IPS-NIHi7 (cell line): ENCODE results near the gene ADAM12.

Source experiments
- DNase-seq: peaks from one replicate; pipeline ENCODE4 v3.0.0; 2012; ENCODE audit warnings: mixed read lengths; ENCODE audit errors: extremely low spot score

Gene ADAM12

DNA sequence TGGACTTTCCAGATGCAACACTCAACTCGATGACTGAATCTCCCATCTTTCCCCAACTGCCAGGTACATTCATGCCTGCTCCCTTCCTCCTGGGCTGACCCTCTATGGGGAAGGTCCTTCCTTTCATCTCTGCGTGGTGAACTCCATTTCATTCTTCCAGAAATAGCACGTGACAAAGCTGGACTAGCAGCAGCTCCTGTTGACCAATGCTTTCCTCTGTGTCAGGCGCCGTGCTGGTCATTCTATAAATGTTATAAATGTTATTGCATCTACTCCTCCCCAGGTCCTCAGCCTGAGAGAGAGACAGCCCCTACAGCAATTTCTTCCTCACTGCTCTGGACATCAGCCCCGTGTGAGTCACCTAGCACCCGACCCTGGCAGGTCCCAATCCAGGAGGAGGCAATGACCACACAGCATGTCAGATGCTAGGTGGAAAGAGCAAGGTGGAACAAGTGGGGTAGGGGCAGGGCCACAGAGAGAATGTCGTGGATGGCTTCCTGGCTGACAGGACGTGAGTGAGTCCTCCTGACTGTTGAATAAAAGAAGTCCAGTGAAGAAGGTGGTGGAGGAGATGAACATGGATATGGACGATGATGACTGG lies 178.1 kb downstream of the ADAM12 start:
- DNase-seq: no peak

DNA sequence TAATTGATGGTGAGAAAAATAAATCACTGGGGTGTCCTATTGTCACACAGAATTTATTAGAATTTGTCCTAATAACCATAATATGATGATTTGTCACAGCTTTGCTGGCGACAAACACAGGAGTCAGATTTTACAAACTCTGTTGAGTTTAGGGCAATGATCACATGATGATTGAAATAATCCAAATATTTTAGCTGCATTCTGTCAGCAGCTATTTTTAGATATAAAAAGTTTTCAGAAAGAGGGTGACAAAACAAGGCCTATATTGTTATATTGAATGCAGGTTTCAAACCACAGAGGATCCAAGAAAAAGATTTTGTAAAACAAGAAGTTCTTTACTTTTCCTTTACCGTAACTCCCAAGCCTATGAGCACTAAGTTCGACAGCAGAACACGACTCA lies 178.8 kb downstream of the ADAM12 start:
- no peak for DNase-seq

DNA sequence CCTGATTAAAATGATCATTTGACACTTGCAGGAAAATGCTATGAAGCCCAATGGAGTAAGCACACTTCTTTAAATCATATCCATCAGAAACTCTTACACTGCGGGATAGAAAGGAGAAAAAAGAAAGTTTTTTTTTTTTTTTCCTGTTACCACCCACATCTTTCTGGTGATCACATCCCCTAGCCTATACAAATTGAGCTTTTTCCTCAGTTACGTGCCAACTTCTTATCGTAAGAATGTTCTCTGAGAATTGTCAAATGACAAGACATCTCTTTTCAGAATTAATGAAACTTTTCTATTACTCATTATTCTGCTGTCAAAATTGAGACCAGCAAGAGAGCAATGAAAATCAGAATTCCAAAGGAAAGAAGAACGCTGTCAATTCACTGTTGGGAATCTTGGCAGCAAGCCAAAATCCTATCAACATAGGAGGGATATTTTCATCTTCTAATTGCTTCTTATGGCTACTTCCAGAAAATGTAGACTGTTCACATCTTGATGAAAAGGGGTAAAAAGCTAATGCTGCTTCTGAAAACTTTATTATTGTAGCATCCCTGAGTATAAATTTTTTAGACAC lies 179.5 kb downstream of the ADAM12 start:
- no peak for DNase-seq

GRCh38 chr10:126207851-126208250 lies 180.4 kb downstream of the ADAM12 start:
- DNase-seq: no peak

DNA sequence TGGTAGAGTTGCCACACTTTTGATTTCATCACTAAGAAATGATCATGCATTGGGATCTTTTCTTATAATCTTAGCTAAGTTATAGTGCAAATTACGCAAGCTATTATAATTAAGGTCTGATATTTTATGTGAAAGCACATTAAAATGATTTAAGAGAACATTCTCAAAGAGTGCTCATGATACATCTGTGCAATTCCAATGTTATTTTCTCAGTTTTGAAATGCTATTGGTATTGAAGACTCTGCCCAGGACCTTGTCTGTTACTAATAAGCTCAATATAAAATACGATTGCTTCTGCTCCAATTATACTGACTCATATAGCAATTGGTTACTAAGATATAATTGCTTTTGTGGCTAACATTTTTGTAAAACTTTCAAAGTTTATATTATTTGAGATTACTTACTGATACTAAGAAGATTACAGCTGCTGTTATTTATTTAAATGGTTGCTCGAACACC lies 180.9 kb downstream of the ADAM12 start:
- no peak for DNase-seq

DNA sequence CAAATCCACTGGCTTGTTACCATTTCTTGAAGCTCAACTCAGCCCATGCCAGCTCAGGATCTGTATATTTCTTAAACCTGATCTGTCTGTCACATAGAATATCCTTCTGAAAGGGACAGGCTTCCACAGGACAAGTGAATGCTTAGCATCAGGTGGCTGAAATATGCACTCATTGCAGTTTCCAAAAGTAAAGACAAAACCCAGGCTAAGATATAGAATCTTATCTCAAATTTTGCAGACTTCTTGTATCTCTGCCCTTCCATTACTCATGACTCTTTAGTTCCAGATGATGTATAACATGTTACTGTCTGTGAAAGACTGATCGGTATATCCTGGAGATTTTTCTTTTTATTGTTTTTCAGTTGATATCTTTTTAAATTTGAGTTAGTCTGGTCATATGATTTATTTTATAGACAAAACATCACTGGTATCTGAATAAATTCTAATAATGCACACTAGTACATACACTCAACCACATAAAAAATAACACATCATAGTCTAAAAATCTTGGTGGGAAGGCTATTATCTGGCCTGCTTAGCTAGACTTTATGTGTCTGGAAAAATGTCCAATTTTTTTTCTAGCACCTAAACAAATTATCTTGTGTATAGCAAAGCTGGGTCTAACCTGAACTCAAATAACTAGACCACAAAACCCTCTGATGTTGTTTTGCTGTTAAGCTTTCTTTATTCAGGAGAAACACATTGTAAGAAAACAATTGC lies 182.6 kb downstream of the ADAM12 start:
- no peak for DNase-seq

GRCh38 chr10:126204320-126204719 lies 184.0 kb downstream of the ADAM12 start:
- DNase-seq: no peak

DNA sequence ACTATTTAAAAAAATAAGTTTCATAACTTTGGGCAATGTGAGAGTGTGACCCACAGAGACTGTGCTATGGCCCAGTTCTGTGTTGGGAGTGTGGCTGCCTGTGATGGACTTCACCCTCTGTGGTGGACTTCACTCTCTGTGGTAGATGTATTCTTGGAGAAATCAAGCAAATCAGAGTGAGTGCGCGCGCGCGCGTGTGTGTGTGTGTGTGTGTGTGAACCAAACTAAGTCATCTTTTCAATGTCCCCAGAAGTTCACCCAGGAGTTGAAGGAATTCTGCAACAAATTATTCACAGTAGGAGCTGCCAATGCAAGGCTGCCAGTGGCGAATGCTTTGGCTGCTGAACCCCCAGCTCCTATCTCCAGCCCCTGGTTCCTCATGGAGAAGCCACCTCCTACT lies 184.5 kb downstream of the ADAM12 start:
- no peak for DNase-seq

- no peak for DNase-seq
Measured at GRCh38 chr10:126201603-126202002, 186.7 kb downstream of the ADAM12 start.

GRCh38 chr10:126199221-126199998 lies 188.9 kb downstream of the ADAM12 start:
- no peak for DNase-seq

GRCh38 chr10:126198681-126199080 lies 189.6 kb downstream of the ADAM12 start:
- no peak for DNase-seq

GRCh38 chr10:126197036-126197543 lies 191.2 kb downstream of the ADAM12 start:
- DNase-seq: no peak

DNA sequence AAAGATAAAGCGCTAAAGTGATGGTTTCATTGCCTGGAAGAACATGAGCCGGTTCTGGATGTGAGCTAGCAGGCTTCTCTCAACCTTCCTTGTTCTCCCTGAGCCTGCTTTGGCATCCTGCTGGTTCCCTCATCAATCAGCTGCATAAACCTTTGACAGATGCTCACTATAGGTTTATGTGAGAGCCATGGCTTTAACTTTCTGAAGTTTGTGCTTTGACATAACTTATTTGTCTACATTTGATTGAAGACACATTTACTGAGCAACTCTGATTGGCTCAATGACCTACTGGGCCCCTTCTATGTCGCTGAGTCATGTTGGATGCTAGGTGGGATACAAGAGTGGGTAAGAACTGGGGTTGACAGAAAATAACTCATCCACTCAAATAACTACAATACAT lies 192.0 kb downstream of the ADAM12 start:
- no peak for DNase-seq

DNA sequence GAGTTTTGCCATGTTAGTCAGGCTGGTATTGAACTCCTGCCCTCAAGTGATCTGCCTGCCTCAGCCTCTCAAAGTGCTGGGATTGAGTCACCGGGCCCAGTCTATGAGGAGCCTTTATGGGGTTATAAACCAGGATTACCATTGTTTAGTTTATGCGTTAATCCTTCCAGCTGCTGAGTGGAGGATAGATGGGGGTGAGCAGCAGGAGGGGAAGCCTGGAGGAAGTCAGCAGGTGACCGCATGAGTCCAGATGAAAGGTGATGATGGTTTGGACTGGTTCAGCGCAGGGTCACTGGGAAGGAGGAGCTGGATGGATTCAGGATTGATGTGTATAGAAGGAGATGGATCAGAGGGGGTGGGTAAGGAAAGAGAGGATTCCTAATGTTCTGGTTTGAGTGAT lies 197.1 kb downstream of the ADAM12 start:
- DNase-seq: no peak

DNA sequence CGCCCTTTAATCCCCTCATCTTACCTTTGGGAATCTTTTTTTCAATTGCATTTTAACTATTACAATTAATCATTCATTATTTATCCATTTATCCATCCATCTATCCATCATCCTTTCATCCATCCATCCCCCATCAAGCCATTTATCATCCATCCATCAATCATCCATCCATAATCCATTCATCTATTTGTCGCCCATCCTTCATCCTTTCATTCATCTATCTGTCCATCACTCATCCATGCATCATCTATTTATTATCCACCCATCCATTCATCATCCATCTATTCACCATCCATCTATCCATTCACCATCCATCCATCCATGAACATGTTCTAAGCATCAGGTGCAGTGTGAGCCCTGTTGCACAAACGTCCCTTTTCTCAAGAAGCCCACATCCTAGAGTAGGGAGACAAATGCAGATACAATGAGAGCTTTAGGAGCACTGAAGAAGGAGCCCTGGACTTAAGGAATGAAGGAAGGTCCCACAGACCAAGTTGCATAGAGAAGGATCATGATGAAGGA lies 199.5 kb downstream of the ADAM12 start:
- DNase-seq: no peak

- DNase-seq: peak; percentile 41
Measured at GRCh38 chr10:126187399-126187798, 200.9 kb downstream of the ADAM12 start.

- DNase-seq: no peak
Measured at GRCh38 chr10:126186766-126187165, 201.5 kb downstream of the ADAM12 start.

DNA sequence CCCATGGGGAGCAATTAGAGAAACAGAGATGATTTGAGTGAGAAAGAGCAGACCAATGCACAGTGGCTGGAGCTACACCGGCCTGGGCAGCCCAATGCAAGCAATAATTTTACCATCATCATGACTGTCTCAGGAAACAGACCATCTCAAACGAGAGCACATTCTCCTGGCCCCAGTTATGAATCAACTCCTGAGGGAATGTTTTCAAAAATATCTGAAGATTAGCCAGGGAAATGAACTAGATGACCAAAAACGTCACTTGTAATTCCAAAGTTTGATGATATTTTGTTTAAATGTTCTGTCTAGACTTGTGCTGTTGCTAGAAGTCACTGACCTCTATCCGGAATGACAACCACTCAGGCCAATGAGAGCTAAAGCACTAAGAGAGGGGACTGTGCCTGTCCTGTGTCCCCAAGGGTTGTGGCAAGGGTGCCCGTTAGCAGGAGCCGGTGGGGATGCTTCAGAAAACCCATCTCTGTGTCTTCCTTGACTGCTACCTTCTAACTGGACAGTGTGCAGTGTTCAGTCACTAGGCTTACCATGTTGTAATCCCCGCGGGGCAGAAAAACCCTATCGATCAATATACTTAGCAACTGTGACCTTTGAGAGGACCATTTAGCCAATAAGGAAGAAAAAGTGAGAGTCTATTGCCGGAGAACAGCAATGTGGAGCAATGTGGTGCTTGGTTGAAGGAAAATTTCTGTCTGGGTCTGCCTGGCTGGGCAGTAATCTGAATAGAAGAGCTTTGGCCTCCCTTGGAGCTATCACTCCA lies 202.4 kb downstream of the ADAM12 start:
- no peak for DNase-seq

GRCh38 chr10:126181626-126182025 lies 206.7 kb downstream of the ADAM12 start:
- no peak for DNase-seq

GRCh38 chr10:126179637-126180036 lies 208.6 kb downstream of the ADAM12 start:
- no peak for DNase-seq

GRCh38 chr10:126177417-126178030 lies 210.8 kb downstream of the ADAM12 start:
- peak; percentile 38 for DNase-seq
